SU-DHL-6 (cell line): ENCODE measurements around the gene DUS1L.

Experiments used
- EZH2phosphoT487 ChIP-seq: fragments of 200-600 bp; sonication (generic), shearing (Covaris generic); conservative IDR thresholded peaks from 2 replicates; pipeline ENCODE4 v1.6.1; 2018; ENCODE audit warnings: mild to moderate bottlenecking, antibody characterized with exemption, low read length, moderate library complexity, mixed read lengths
- TF ChIP-seq, protein P1 (sequence below): fragments of 200-600 bp; sonication (generic); IDR thresholded peaks from one replicate; pipeline ENCODE4 v1.5.1; 2017; ENCODE audit warnings: antibody characterized with exemption, mild to moderate bottlenecking, low read length, moderate library complexity; ENCODE audit not compliant: insufficient read depth, poor library complexity, severe bottlenecking

GRCh38 chr17:82036634-82037091, 28.9 kb downstream of the DUS1L start:
- TF ChIP-seq, protein P1, sequence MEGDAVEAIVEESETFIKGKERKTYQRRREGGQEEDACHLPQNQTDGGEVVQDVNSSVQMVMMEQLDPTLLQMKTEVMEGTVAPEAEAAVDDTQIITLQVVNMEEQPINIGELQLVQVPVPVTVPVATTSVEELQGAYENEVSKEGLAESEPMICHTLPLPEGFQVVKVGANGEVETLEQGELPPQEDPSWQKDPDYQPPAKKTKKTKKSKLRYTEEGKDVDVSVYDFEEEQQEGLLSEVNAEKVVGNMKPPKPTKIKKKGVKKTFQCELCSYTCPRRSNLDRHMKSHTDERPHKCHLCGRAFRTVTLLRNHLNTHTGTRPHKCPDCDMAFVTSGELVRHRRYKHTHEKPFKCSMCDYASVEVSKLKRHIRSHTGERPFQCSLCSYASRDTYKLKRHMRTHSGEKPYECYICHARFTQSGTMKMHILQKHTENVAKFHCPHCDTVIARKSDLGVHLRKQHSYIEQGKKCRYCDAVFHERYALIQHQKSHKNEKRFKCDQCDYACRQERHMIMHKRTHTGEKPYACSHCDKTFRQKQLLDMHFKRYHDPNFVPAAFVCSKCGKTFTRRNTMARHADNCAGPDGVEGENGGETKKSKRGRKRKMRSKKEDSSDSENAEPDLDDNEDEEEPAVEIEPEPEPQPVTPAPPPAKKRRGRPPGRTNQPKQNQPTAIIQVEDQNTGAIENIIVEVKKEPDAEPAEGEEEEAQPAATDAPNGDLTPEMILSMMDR, result no peak
- TF ChIP-seq EZH2phosphoT487, result no peak
